Measurements from ENCODE around the gene FASTK.

FASTK gene

GRCh38 chr7:151080522-151081169, at the start of gene FASTK:
FASTK (minus strand) TSS chr7:151080809; CDS start chr7:151080766, 43 bp downstream.
- H3K9me3 ChIP-seq (ENCODE audit: insufficient read depth, low read depth, low read length): no peaks in the 10 kb centered on the region
- peaks cover 40% of the 10 kb centered on the region for H3K79me2 ChIP-seq (ENCODE audit: insufficient read depth, low read length)
- H3K4me3 ChIP-seq (ENCODE audit: low read length, poor library complexity, severe bottlenecking): peak within 1 kb of the TSS; percentile 100
- H3K9ac ChIP-seq (ENCODE audit: low read depth, low read length, poor library complexity, severe bottlenecking): peak within 1 kb of the TSS; percentile 99
- H4K20me1 ChIP-seq (ENCODE audit: insufficient read depth, low read length, poor library complexity, severe bottlenecking): peaks cover 14% of the 10 kb centered on the region
- no peaks in the 10 kb centered on the region for H3K9me2 ChIP-seq (replicated peaks; ENCODE audit: low read depth, low read length)
- H3F3A ChIP-seq (ENCODE audit: low read depth): 0 out of 2 replicates have a peak, but pooled peaks cover 5% of the 10 kb centered on the region
- peaks cover 8% of the 10 kb centered on the region; the same call in 1 of the 2 replicates for H3K36me3 ChIP-seq (ENCODE audit: insufficient read depth, low read length)
- peak within 1 kb of the TSS; percentile 100 for H3K4me2 ChIP-seq (ENCODE audit: low read depth, low read length, poor library complexity, severe bottlenecking)
- H2AFZ ChIP-seq (ENCODE audit: low read length): peak within 1 kb of the TSS; percentile 93
- H3K4me1 ChIP-seq (ENCODE audit: insufficient read depth, low read length, poor library complexity, severe bottlenecking): peaks cover 34% of the 10 kb centered on the region
- no peaks in the 10 kb centered on the region for H3K27me3 ChIP-seq (ENCODE audit: insufficient read depth, low read length, poor library complexity, severe bottlenecking)
- TF ChIP-seq CTCF (conservative IDR thresholded peaks at IDR 0.05; ENCODE audit: low read length) (no peak), EZH2phosphoT487 (IDR thresholded peaks at IDR 0.05; ENCODE audit: borderline replicate concordance) (no peak)

GRCh38 chr7:151129960-151130591, 49.5 kb upstream of the FASTK start:
- TF ChIP-seq EZH2phosphoT487 (IDR thresholded peaks at IDR 0.05; ENCODE audit: borderline replicate concordance) (no peak), CTCF (conservative IDR thresholded peaks at IDR 0.05; ENCODE audit: low read length) (no peak)
- Histone ChIP-seq H2AFZ (ENCODE audit: low read length) (no peak overlapping the region), H3K27me3 (ENCODE audit: insufficient read depth, low read length, poor library complexity, severe bottlenecking) (no peaks in the 10 kb centered on the region), H3K9me2 (replicated peaks; ENCODE audit: low read depth, low read length) (no peaks in the 10 kb centered on the region), H3F3A (ENCODE audit: low read depth) (no peaks in the 10 kb centered on the region), H3K4me1 (ENCODE audit: insufficient read depth, low read length, poor library complexity, severe bottlenecking) (no peaks in the 10 kb centered on the region), H3K4me3 (ENCODE audit: low read length, poor library complexity, severe bottlenecking) (no peak overlapping the region), H3K79me2 (ENCODE audit: insufficient read depth, low read length) (no peaks in the 10 kb centered on the region), H3K9ac (ENCODE audit: low read depth, low read length, poor library complexity, severe bottlenecking) (no peak overlapping the region), H4K20me1 (ENCODE audit: insufficient read depth, low read length, poor library complexity, severe bottlenecking) (no peaks in the 10 kb centered on the region), H3K36me3 (ENCODE audit: insufficient read depth, low read length) (peaks cover 44% of the 10 kb centered on the region; the same call in 1 of the 2 replicates), H3K9me3 (ENCODE audit: insufficient read depth, low read depth, low read length) (no peaks in the 10 kb centered on the region), H3K4me2 (ENCODE audit: low read depth, low read length, poor library complexity, severe bottlenecking) (no peak overlapping the region)

- H3K4me1 ChIP-seq (ENCODE audit: insufficient read depth, low read length, poor library complexity, severe bottlenecking): no peaks in the 10 kb centered on the region
- no peaks in the 10 kb centered on the region for H4K20me1 ChIP-seq (ENCODE audit: insufficient read depth, low read length, poor library complexity, severe bottlenecking)
- no peaks in the 10 kb centered on the region for H3K9me2 ChIP-seq (replicated peaks; ENCODE audit: low read depth, low read length)
- H3K9me3 ChIP-seq (ENCODE audit: insufficient read depth, low read depth, low read length): no peaks in the 10 kb centered on the region
- peaks cover 43% of the 10 kb centered on the region; the same call in 1 of the 2 replicates for H3K36me3 ChIP-seq (ENCODE audit: insufficient read depth, low read length)
- H3K27me3 ChIP-seq (ENCODE audit: insufficient read depth, low read length, poor library complexity, severe bottlenecking): no peaks in the 10 kb centered on the region
- no peaks in the 10 kb centered on the region for H3K79me2 ChIP-seq (ENCODE audit: insufficient read depth, low read length)
- TF ChIP-seq EZH2phosphoT487 (IDR thresholded peaks at IDR 0.05; ENCODE audit: borderline replicate concordance) (no peak), CTCF (conservative IDR thresholded peaks at IDR 0.05; ENCODE audit: low read length) (no peak)
- H3K4me3 ChIP-seq (ENCODE audit: low read length, poor library complexity, severe bottlenecking): no peak overlapping the region
- H3K9ac ChIP-seq (ENCODE audit: low read depth, low read length, poor library complexity, severe bottlenecking): no peak overlapping the region
- H3F3A ChIP-seq (ENCODE audit: low read depth): no peaks in the 10 kb centered on the region
- H2AFZ ChIP-seq (ENCODE audit: low read length): no peak overlapping the region
- no peak overlapping the region for H3K4me2 ChIP-seq (ENCODE audit: low read depth, low read length, poor library complexity, severe bottlenecking)
Measured at GRCh38 chr7:151129117-151129959, 48.7 kb upstream of the FASTK start.

Measured in Loucy (cell line).